Measurements from ENCODE around the gene KITLG.
A peak's percentile ranks its signal among the peaks of the same experiment; 100 is the strongest.
"Not testable (repeated sequence)": the region's sequence is repeated elsewhere in the genome, so short reads cannot be mapped to it uniquely, and the experiment has no call there.

Gene KITLG

GRCh38 chr12:88580051-88580871, at the start of gene KITLG:
TSS of gene KITLG (minus strand) at chr12:88580471. CDS start at chr12:88580278, 193 bp downstream.
- peak; percentile 65 for DNase-seq (ENCODE audit: low read depth, low spot score)

GRCh38 chr12:88628856-88629509, 48.7 kb upstream of the KITLG start:
- no peak for DNase-seq (ENCODE audit: low read depth, low spot score)

- not testable (repeated sequence) for DNase-seq (ENCODE audit: low read depth, low spot score)
Observed at GRCh38 chr12:88628035-88628434, 47.8 kb upstream of the KITLG start.

- DNase-seq (ENCODE audit: low read depth, low spot score), result no peak
Observed at GRCh38 chr12:88627501-88627900, 47.2 kb upstream of the KITLG start.

GRCh38 chr12:88625356-88625755, 45.1 kb upstream of the KITLG start:
- DNase-seq (ENCODE audit: low read depth, low spot score), result no peak

- no peak for DNase-seq (ENCODE audit: low read depth, low spot score)
Observed at GRCh38 chr12:88624911-88625310, 44.6 kb upstream of the KITLG start.

GRCh38 chr12:88623777-88624548, 43.7 kb upstream of the KITLG start:
- no peak for DNase-seq (ENCODE audit: low read depth, low spot score)

- no peak for DNase-seq (ENCODE audit: low read depth, low spot score)
Observed at GRCh38 chr12:88617352-88617751, 37.1 kb upstream of the KITLG start.

- no peak for DNase-seq (ENCODE audit: low read depth, low spot score)
Observed at GRCh38 chr12:88615490-88615889, 35.2 kb upstream of the KITLG start.

GRCh38 chr12:88604646-88605045, 24.4 kb upstream of the KITLG start:
- DNase-seq (ENCODE audit: low read depth, low spot score), result no peak

- no peak for DNase-seq (ENCODE audit: low read depth, low spot score)
Observed at GRCh38 chr12:88600272-88600671, 20.0 kb upstream of the KITLG start.

GRCh38 chr12:88597365-88597764, 17.1 kb upstream of the KITLG start:
- DNase-seq (ENCODE audit: low read depth, low spot score), result no peak

GRCh38 chr12:88595697-88596096, 15.4 kb upstream of the KITLG start:
- DNase-seq (ENCODE audit: low read depth, low spot score), result no peak

- no peak for DNase-seq (ENCODE audit: low read depth, low spot score)
Observed at GRCh38 chr12:88594780-88595179, 14.5 kb upstream of the KITLG start.

- no peak for DNase-seq (ENCODE audit: low read depth, low spot score)
Observed at GRCh38 chr12:88591343-88591742, 11.1 kb upstream of the KITLG start.

GRCh38 chr12:88590851-88591250, 10.6 kb upstream of the KITLG start:
- DNase-seq (ENCODE audit: low read depth, low spot score), result no peak

GRCh38 chr12:88585077-88585476, 4.8 kb upstream of the KITLG start:
- no peak for DNase-seq (ENCODE audit: low read depth, low spot score)

GRCh38 chr12:88579601-88580050, 645 bp downstream of the KITLG start:
- no peak for DNase-seq (ENCODE audit: low read depth, low spot score)

GRCh38 chr12:88579161-88579517, 1.1 kb downstream of the KITLG start:
- no peak for DNase-seq (ENCODE audit: low read depth, low spot score)

- DNase-seq (ENCODE audit: low read depth, low spot score), result no peak
Observed at GRCh38 chr12:88578276-88579160, 1.8 kb downstream of the KITLG start.

- DNase-seq (ENCODE audit: low read depth, low spot score), result no peak
Observed at GRCh38 chr12:88577537-88577936, 2.7 kb downstream of the KITLG start.
